NCI-H460 (cell line): ENCODE data around the gene MKNK2. TPM values are rescaled to one million over a fixed set of nuclear protein-coding genes. Genes with fewer than 3 reads are reported as not detected.

Experiments
- DNase-seq: peaks from one replicate; pipeline ENCODE4 v3.0.0-alpha.2; 2016; ENCODE audit warnings: low read depth; ENCODE audit errors: extremely low read depth
- total RNA-seq: library from RNA; depleted of rRNA; stranded (reverse); fragments of >200 nt; shearing (Covaris generic); gene quantifications from 2 replicates; pipeline ENCODE4 v1.2.3, GENCODE V29; 2014

The MKNK2 gene
- total RNA-seq, 1 experiment from 2014 or later: 90.9 TPM

- no peak for DNase-seq
These were observed 31.1 kb upstream of the MKNK2 start for GRCh38 chr19:2081873-2082810.

- no peak for DNase-seq
These were observed 29.4 kb upstream of the MKNK2 start for GRCh38 chr19:2080336-2080988.

GRCh38 chr19:2079865-2080301, 28.8 kb upstream of the MKNK2 start:
- DNase-seq: no peak

- no peak for DNase-seq
These were observed 28.2 kb upstream of the MKNK2 start for GRCh38 chr19:2079076-2079864.

GRCh38 chr19:2077833-2078619, 27.0 kb upstream of the MKNK2 start:
- DNase-seq: no peak

GRCh38 chr19:2077398-2077797, 26.4 kb upstream of the MKNK2 start:
- DNase-seq: no peak

GRCh38 chr19:2076526-2076944, 25.5 kb upstream of the MKNK2 start:
- DNase-seq: no peak

GRCh38 chr19:2072757-2073551, 21.9 kb upstream of the MKNK2 start:
- DNase-seq: no peak

- DNase-seq: no peak
These were observed 20.1 kb upstream of the MKNK2 start for GRCh38 chr19:2070986-2071673.

- DNase-seq: no peak
These were observed 19.4 kb upstream of the MKNK2 start for GRCh38 chr19:2070436-2070827.

- DNase-seq: no peak
These were observed 13.9 kb upstream of the MKNK2 start for GRCh38 chr19:2064788-2065524.

GRCh38 chr19:2064395-2064787, 13.3 kb upstream of the MKNK2 start:
- DNase-seq: no peak

- no peak for DNase-seq
These were observed 12.8 kb upstream of the MKNK2 start for GRCh38 chr19:2063824-2064223.

- DNase-seq: no peak
These were observed 11.7 kb upstream of the MKNK2 start for GRCh38 chr19:2062770-2063169.

GRCh38 chr19:2062389-2062729, 11.3 kb upstream of the MKNK2 start:
- no peak for DNase-seq

- peak; percentile 95 for DNase-seq
These were observed 10.7 kb upstream of the MKNK2 start for GRCh38 chr19:2061495-2062388.

GRCh38 chr19:2060884-2061494, 9.9 kb upstream of the MKNK2 start:
- peak; percentile 59 for DNase-seq
